ENCODE measurements around the gene PMS1. TPM values are rescaled to one million over a fixed set of nuclear protein-coding genes. Genes with fewer than 3 reads are reported as not detected.

Gene PMS1
- polyA plus RNA-seq, 1 donor (not counting 4 experiments of a cell fraction or from before 2014, with no cell fraction given): 14.8 TPM

DNA sequence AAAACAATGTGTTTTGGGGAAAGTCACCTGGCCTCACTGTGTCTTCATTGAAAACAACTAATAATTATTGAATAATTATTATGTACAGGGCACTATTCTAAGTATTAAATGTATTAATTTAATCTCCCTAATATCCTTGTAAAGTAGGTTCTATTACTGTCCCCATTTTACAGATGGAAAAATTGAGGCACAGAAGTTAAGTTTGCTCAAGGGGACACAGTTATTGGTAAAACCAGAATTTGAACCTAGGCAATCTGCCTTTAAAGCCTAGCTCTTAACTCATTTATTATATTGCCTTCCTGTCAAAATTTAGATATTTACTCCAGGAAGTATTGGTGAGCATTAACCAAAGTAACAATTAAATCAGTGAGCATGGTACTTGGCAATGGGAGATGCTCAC lies 84.6 kb downstream of the PMS1 start:
- Histone ChIP-seq H2AFZ (ENCODE audit: control insufficient read depth, low read length) (no peak overlapping the region), H4K20me1 (ENCODE audit: control insufficient read depth, extremely low read depth, insufficient read depth, low read length) (no peaks in the 10 kb centered on the region), H3K36me3 (ENCODE audit: control insufficient read depth in 2 of 2, extremely low read depth in 1 of 2, insufficient read depth in 2 of 2, low read length in 2 of 2) (peaks cover 2 to 4% of the 10 kb centered on the region in 2 experiments), H3K27ac (ENCODE audit: control insufficient read depth, insufficient read depth, low read length) (no peak overlapping the region), H3K27me3 (ENCODE audit: control insufficient read depth, extremely low read depth, insufficient read depth, low read length) (no peaks in the 10 kb centered on the region), H3K9me1 (ENCODE audit: control insufficient read depth, extremely low read depth, insufficient read depth, low read length) (no peaks in the 10 kb centered on the region), H3K4me2 (ENCODE audit: control insufficient read depth, extremely low read depth, insufficient read depth, low read depth, low read length) (no peak overlapping the region), H3K9me3 (ENCODE audit: control insufficient read depth, low read depth, low read length) (no peaks in the 10 kb centered on the region), H3K4me1 (ENCODE audit: control insufficient read depth, extremely low read depth, insufficient read depth, low read length) (no peaks in the 10 kb centered on the region), H3K9ac (ENCODE audit: control insufficient read depth, extremely low read depth, insufficient read depth, low read length) (no peak overlapping the region), H3K79me2 (ENCODE audit: control insufficient read depth, insufficient read depth, low read length) (no peaks in the 10 kb centered on the region), H3K4me3 (ENCODE audit: control insufficient read depth in 2 of 3, extremely low read depth in 1 of 3, insufficient read depth in 2 of 3, low read depth in 1 of 3, low read length in 3 of 3) (no peak overlapping the region)
- dilution Hi-C loops (cut with MboI; ENCODE audit: extremely low pct_ligation_motif_present, low sequenced_read_pairs): no loop called here
- DNase-seq (ENCODE audit: low read depth, low spot score): no peak
- no peak for TF ChIP-seq EZH2 (IDR thresholded peaks at IDR 0.05; ENCODE audit: low read length)
- TF ChIP-seq, protein P1, sequence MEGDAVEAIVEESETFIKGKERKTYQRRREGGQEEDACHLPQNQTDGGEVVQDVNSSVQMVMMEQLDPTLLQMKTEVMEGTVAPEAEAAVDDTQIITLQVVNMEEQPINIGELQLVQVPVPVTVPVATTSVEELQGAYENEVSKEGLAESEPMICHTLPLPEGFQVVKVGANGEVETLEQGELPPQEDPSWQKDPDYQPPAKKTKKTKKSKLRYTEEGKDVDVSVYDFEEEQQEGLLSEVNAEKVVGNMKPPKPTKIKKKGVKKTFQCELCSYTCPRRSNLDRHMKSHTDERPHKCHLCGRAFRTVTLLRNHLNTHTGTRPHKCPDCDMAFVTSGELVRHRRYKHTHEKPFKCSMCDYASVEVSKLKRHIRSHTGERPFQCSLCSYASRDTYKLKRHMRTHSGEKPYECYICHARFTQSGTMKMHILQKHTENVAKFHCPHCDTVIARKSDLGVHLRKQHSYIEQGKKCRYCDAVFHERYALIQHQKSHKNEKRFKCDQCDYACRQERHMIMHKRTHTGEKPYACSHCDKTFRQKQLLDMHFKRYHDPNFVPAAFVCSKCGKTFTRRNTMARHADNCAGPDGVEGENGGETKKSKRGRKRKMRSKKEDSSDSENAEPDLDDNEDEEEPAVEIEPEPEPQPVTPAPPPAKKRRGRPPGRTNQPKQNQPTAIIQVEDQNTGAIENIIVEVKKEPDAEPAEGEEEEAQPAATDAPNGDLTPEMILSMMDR (optimal IDR thresholded peaks at IDR 0.05 in 1 of 3, IDR thresholded peaks at IDR 0.05 in 1 of 3, conservative IDR thresholded peaks at IDR 0.05 in 1 of 3; ENCODE audit: extremely low read depth in 1 of 3, insufficient read depth in 2 of 3, low read length in 3 of 3): no peak
- no peak for FAIRE-seq

DNA sequence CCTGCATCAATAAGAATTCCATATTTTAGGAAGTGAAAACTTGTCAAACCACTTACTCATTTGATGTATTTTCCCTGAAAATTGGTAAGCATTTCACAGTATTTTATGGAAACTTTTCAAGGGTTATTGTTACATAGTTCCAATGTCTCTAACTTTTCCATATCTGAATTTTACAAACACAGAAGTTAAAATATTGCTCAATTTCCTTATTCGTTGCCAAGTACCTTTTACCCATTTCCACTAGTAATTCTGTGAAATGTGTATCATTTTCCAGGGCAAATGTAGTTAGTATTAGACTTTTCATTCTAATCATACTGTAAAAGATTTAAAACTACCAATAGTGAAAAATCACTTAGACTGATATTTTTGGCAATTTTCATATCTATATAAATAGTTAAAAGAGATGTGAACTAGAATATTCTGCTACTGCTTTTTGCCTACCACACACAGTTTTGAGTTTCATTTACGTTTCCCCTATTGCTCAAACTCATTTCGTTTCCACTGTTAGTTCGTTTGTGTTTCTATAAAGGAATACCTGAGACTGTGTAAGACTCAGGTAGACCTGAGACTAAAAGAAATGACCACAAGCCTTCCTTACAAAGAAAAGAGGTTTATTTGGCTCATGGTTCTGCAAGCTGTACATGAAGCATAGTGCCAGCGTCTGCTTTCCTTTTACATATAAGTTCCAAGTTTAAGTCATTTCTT lies 86.3 kb downstream of the PMS1 start:
- H3K4me1 ChIP-seq (ENCODE audit: control insufficient read depth, extremely low read depth, insufficient read depth, low read length): no peaks in the 10 kb centered on the region
- H3K79me2 ChIP-seq (ENCODE audit: control insufficient read depth, insufficient read depth, low read length): no peaks in the 10 kb centered on the region
- no peaks in the 10 kb centered on the region for H4K20me1 ChIP-seq (ENCODE audit: control insufficient read depth, extremely low read depth, insufficient read depth, low read length)
- no peaks in the 10 kb centered on the region for H3K9me3 ChIP-seq (ENCODE audit: control insufficient read depth, low read depth, low read length)
- FAIRE-seq (no peak), DNase-seq (ENCODE audit: low read depth, low spot score) (no peak)
- H3K27ac ChIP-seq (ENCODE audit: control insufficient read depth, insufficient read depth, low read length): no peak overlapping the region
- no peak overlapping the region for H3K4me2 ChIP-seq (ENCODE audit: control insufficient read depth, extremely low read depth, insufficient read depth, low read depth, low read length)
- TF ChIP-seq, protein P1 (optimal IDR thresholded peaks at IDR 0.05 in 1 of 3, IDR thresholded peaks at IDR 0.05 in 1 of 3, conservative IDR thresholded peaks at IDR 0.05 in 1 of 3; ENCODE audit: extremely low read depth in 1 of 3, insufficient read depth in 2 of 3, low read length in 3 of 3): no peak
- no peak for TF ChIP-seq EZH2 (IDR thresholded peaks at IDR 0.05; ENCODE audit: low read length)
- dilution Hi-C loops (cut with MboI; ENCODE audit: extremely low pct_ligation_motif_present, low sequenced_read_pairs): no loop called here
- H3K9me1 ChIP-seq (ENCODE audit: control insufficient read depth, extremely low read depth, insufficient read depth, low read length): no peaks in the 10 kb centered on the region
- H3K9ac ChIP-seq (ENCODE audit: control insufficient read depth, extremely low read depth, insufficient read depth, low read length): no peak overlapping the region
- peaks cover 2 to 7% of the 10 kb centered on the region in 2 experiments for H3K36me3 ChIP-seq (ENCODE audit: control insufficient read depth in 2 of 2, extremely low read depth in 1 of 2, insufficient read depth in 2 of 2, low read length in 2 of 2)
- no peak overlapping the region for H2AFZ ChIP-seq (ENCODE audit: control insufficient read depth, low read length)
- no peak overlapping the region for H3K4me3 ChIP-seq (ENCODE audit: control insufficient read depth in 2 of 3, extremely low read depth in 1 of 3, insufficient read depth in 2 of 3, low read depth in 1 of 3, low read length in 3 of 3)
- no peaks in the 10 kb centered on the region for H3K27me3 ChIP-seq (ENCODE audit: control insufficient read depth, extremely low read depth, insufficient read depth, low read length)

All from keratinocyte (primary cell).